Measurements from ENCODE around the gene POLR3G.

GRCh38 chr5:90484540-90484939, 9.9 kb downstream of the POLR3G start:
- TF ChIP-seq CTCF (IDR thresholded peaks at IDR 0.05) (no peak), ZFX (IDR thresholded peaks at IDR 0.05; ENCODE audit: borderline replicate concordance) (no peak)
